ELF-1 (cell line): ENCODE results near the gene PCDHGA1.
"Not testable (repeated sequence)": the region's sequence is repeated elsewhere in the genome, so short reads cannot be mapped to it uniquely, and the experiment has no call there.

ENCODE experiments used
- DNase-seq: peaks from one replicate; pipeline ENCODE4 v3.0.0-alpha.2; 2016; ENCODE audit warnings: low read depth, low spot score

Gene PCDHGA1

GRCh38 chr5:141382469-141383294 is 52.4 kb downstream of the PCDHGA1 start, which contains the start of gene PCDHGA7:
TSS of gene PCDHGA7 (plus strand) at chr5:141382742. CDS start at chr5:141382900, 158 bp downstream.
- DNase-seq: peak; percentile 33

DNA sequence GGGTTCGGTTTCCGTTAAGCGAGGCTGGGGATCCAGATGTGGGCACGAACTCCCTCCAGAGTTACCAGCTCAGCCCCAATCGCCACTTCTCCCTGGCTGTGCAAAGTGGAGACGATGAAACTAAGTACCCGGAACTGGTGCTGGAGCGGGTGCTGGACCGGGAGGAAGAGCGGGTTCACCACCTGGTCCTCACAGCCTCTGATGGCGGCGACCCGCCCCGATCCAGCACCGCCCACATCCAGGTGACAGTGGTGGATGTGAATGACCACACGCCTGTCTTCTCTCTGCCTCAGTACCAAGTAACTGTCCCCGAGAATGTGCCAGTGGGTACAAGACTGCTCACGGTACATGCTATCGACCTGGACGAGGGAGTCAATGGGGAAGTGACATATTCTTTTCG is 53.0 kb downstream of the PCDHGA1 start:
- no peak for DNase-seq

GRCh38 chr5:141384471-141385267 is 54.4 kb downstream of the PCDHGA1 start:
- DNase-seq: no peak

GRCh38 chr5:141387557-141388311 is 57.4 kb downstream of the PCDHGA1 start, which contains the start of gene PCDHGB4:
TSS of gene PCDHGB4 (plus strand) at chr5:141387698. CDS start at chr5:141387885, 187 bp downstream.
- DNase-seq: peak; percentile 77

- no peak for DNase-seq
Measured at GRCh38 chr5:141388661-141389060, 58.3 kb downstream of the PCDHGA1 start.

DNA sequence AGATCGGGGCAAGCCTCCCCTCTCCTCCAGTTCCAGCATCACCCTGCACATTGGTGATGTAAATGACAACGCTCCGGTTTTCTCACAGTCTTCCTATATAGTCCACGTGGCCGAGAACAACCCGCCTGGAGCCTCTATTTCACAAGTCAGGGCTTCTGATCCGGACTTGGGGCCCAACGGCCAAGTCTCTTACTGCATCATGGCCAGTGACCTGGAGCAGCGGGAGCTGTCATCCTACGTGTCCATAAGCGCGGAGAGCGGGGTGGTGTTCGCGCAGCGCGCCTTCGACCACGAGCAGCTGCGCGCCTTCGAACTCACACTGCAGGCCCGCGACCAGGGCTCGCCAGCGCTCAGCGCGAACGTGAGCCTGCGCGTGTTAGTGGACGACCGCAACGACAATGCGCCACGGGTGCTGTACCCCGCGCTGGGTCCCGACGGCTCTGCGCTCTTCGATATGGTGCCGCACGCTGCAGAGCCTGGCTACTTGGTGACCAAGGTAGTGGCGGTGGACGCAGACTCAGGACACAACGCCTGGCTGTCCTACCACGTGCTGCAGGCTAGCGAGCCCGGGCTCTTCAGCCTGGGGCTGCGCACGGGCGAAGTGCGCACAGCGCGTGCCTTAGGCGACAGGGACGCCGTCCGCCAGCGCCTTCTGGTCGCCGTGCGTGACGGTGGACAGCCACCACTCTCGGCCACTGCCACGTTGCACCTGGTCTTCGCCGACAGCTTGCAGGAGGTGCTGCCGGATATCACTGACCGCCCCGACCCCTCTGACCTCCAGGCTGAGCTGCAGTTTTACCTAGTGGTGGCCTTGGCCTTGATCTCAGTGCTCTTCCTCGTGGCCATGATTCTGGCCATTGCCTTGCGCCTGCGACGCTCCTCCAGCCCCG is 59.1 kb downstream of the PCDHGA1 start:
- DNase-seq: no peak

DNA sequence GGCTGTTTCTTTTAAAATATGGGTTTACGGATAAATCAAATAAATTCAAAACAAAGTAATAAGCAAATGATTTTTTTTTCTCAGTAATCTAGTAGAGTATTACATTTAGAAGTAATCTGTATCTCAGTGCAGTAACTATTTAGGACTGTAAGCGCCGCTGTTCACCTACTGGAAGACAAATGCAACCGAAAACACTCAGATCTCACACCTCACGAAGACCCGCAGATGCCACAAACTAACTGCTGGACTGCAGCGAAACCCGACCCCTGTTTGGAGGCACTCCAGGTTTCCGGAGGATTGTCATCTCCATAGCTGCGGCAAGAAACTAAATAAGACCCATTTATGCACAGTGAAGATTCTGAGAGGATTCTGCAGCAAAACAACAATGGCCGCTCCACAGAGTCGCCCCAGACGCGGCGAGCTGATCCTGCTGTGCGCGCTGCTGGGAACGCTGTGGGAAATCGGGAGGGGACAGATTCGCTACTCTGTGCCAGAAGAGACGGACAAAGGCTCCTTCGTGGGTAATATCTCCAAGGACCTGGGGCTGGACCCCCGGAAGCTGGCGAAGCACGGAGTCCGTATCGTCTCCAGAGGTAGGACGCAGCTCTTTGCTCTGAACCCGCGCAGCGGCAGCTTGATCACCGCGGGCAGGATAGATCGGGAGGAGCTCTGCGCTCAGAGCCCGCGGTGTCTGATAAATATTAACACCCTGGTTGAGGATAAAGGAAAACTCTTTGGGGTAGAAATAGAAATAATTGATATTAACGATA is 62.3 kb downstream of the PCDHGA1 start, which contains the start of gene PCDHGA8:
PCDHGA8 (plus strand) TSS at position 205 of the 770 bp plus-strand sequence; CDS start at position 386, 181 bp downstream.
- no peak for DNase-seq

GRCh38 chr5:141393267-141393666 is 63.0 kb downstream of the PCDHGA1 start:
- DNase-seq: no peak

- DNase-seq: not testable (repeated sequence)
Measured at GRCh38 chr5:141394401-141395187, 64.3 kb downstream of the PCDHGA1 start.

DNA sequence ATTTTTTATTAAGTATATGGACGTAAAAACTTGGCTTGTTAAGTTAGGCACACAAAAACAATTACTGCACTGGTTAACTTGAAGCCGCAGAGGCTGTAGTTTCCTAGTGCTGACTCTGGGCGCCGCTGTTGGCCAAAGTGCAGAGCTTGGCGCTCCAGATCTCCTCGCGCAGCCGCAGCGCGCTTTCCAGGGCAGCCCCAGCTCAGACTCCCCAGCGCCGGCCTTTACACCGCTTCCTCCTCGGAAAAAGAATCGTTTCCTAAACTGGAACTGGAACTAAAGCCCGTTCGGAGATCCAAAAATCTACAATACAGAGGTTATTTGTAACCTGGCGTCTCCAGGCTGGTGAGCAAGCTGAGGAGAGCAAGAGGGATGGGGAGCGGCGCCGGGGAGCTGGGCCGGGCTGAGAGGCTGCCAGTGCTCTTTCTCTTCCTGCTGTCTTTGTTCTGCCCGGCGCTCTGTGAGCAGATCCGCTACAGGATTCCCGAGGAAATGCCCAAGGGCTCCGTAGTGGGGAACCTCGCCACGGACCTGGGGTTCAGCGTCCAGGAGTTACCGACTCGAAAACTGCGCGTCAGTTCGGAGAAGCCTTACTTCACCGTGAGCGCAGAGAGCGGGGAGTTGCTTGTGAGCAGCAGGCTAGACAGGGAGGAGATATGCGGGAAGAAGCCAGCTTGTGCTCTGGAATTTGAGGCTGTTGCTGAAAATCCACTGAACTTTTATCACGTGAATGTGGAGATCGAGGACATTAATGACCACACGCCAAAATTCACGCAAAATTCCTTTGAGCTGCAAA is 67.6 kb downstream of the PCDHGA1 start, which contains the start of gene PCDHGB5:
PCDHGB5 (plus strand) TSS at position 192 of the 796 bp plus-strand sequence; CDS start at position 373, 181 bp downstream.
- not testable (repeated sequence) for DNase-seq

GRCh38 chr5:141398608-141399007 is 68.3 kb downstream of the PCDHGA1 start:
- no peak for DNase-seq

DNA sequence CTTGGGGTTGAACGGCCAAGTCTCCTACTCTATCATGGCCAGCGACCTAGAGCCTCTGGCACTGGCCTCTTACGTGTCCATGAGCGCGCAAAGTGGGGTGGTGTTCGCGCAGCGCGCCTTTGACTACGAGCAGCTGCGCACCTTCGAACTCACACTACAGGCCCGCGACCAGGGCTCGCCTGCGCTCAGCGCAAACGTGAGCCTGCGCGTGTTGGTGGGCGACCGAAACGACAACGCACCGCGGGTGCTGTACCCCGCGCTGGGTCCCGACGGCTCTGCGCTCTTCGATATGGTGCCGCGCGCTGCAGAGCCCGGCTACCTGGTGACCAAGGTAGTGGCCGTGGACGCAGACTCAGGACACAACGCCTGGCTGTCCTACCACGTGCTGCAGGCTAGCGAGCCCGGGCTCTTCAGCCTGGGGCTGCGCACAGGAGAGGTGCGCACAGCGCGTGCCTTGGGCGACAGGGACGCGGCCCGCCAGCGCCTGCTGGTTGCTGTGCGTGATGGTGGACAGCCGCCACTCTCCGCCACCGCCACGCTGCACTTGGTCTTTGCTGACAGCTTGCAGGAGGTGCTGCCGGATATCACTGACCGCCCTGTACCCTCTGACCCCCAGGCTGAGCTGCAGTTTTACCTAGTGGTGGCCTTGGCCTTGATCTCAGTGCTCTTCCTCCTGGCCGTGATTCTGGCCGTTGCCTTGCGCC is 69.4 kb downstream of the PCDHGA1 start:
- DNase-seq: no peak

- no peak for DNase-seq
Measured at GRCh38 chr5:141402553-141403243, 72.4 kb downstream of the PCDHGA1 start, which contains the start of gene PCDHGA9. TSS of gene PCDHGA9 (plus strand) at chr5:141402778. CDS start at chr5:141402953, 175 bp downstream.

GRCh38 chr5:141403387-141403786 is 73.1 kb downstream of the PCDHGA1 start:
- DNase-seq: no peak

- DNase-seq: peak; percentile 82
Measured at GRCh38 chr5:141407790-141408505, 77.6 kb downstream of the PCDHGA1 start, which contains the start of gene PCDHGB6. TSS of gene PCDHGB6 (plus strand) at chr5:141408021. CDS start at chr5:141408203, 182 bp downstream.
